ENCODE results near the gene GEMIN8.

- TF ChIP-seq CTCF (IDR thresholded peaks at IDR 0.05) (no peak), POLR2A (IDR thresholded peaks at IDR 0.05) (no peak), POLR2AphosphoS5 (IDR thresholded peaks at IDR 0.05) (no peak)
These were observed 61.5 kb downstream of the GEMIN8 start for GRCh38 chrX:13968198-13968597.

Data from transverse colon (tissue), 4 donors.